ENCODE results near the gene WASF3. TPM values are rescaled to one million over a fixed set of nuclear protein-coding genes. Genes with fewer than 3 reads are reported as not detected.

WASF3 gene
- total and polyA plus RNA-seq, 10 of the 15 experiments (the other 5 are each of a cell fraction or from before 2014, with no cell fraction given): under 0.01 to 0.10 (median 0.01) TPM; not detected in 7

DNA sequence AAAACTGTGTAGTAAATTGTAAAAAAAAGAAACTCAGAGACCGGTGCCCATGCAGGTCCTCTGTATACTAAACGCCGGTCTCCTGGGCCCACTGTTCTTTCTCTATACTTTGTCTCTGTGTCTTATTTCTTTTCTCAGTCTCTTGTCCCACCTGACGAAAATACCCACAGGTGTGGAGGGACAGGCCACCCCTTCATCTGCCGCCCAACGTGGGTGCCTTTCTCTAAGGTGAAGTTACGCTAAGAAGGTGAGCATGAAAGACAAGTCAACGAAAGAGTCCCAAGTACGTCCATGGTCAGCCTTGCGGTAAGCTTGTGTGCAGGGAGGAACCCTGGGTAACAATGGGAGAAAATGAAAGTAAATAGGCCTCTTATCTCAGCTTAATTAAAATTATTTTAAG is 48.0 kb upstream of the WASF3 start:
- 61% methylated on average over 10 of the region's 10 CpGs for WGBS (ENCODE audit: insufficient coverage, insufficient replicate concordance, low lambda C conversion rate, missing lambda C conversion rate)
- Histone ChIP-seq H3K4me2 (ENCODE audit: control insufficient read depth, insufficient read depth) (no peak overlapping the region), H3K4me1 (ENCODE audit: control insufficient read depth, insufficient read depth, low read length) (no peaks in the 10 kb centered on the region), H3K27ac (ENCODE audit: control insufficient read depth, insufficient read depth) (no peak overlapping the region), H3K27me3 (replicated peaks in 1 of 2; ENCODE audit: control insufficient read depth in 2 of 2, insufficient read depth in 2 of 2, low read length in 1 of 2) (no peaks in the 10 kb centered on the region; a peak in 1 of 4 replicates), H3K4me3 (no peak overlapping the region), H3K9ac (ENCODE audit: control insufficient read depth, insufficient read depth, low read length) (no peak overlapping the region), H3K9me3 (replicated peaks; ENCODE audit: control insufficient read depth, insufficient read depth, low read length) (no peaks in the 10 kb centered on the region), H3K79me2 (ENCODE audit: control insufficient read depth, insufficient read depth, low read length) (no peaks in the 10 kb centered on the region), H2AFZ (ENCODE audit: control insufficient read depth, low read depth, low read length) (no peak overlapping the region), H4K20me1 (ENCODE audit: control insufficient read depth, insufficient read depth) (no peaks in the 10 kb centered on the region), H3K36me3 (ENCODE audit: control insufficient read depth in 2 of 2, insufficient read depth in 2 of 2, low read length in 1 of 2) (no peaks in the 10 kb centered on the region)
- CTCF ChIA-PET: no interaction called here
- intact Hi-C loops (cut with micrococcal nuclease; ENCODE audit: unreplicated experiment): no loop called here
- DNase-seq (ENCODE audit: low read depth, low spot score) (no peak), FAIRE-seq (no peak), ATAC-seq (no peak)
- SMC1A ChIA-PET (ENCODE audit: uncharacterized antibody, unreplicated experiment): no interaction called here
- no peak for TF ChIP-seq BACH1 (IDR thresholded peaks at IDR 0.05; ENCODE audit: borderline replicate concordance)
- TF ChIP-seq ZBTB11 (CRISPR knock-in tag; IDR thresholded peaks at IDR 0.05): no peak
- TF ChIP-seq KAT2A (conservative IDR thresholded peaks at IDR 0.05; ENCODE audit: control insufficient read depth, low read depth, low read length): no peak
- no peak for TF ChIP-seq IRF5 (IDR thresholded peaks at IDR 0.05; ENCODE audit: borderline replicate concordance)
- TF ChIP-seq ASH2L (IDR thresholded peaks at IDR 0.05; ENCODE audit: borderline replicate concordance, low read depth): no peak
- TF ChIP-seq YY1 (IDR thresholded peaks at IDR 0.05; ENCODE audit: low read depth, low read length): no peak
- no peak for TF ChIP-seq WRNIP1 (IDR thresholded peaks at IDR 0.05; ENCODE audit: borderline replicate concordance, low read depth, low read length)
- TF ChIP-seq IRF4 (IDR thresholded peaks at IDR 0.05; ENCODE audit: low read depth, low read length): no peak
- TF ChIP-seq REST (IDR thresholded peaks at IDR 0.05; ENCODE audit: low read depth, low read length): no peak
- no peak for TF ChIP-seq USF2 (IDR thresholded peaks at IDR 0.05; ENCODE audit: borderline replicate concordance, low read depth, low read length)
- TF ChIP-seq SMC3 (IDR thresholded peaks at IDR 0.05; ENCODE audit: borderline replicate concordance, low read length): no peak
- TF ChIP-seq MTA2 (IDR thresholded peaks at IDR 0.05; ENCODE audit: low read depth): no peak
- no TSS peak for BruUV-seq (replicated peaks)
- POLR2A ChIA-PET: no interaction called here
- RAD21 ChIA-PET (ENCODE audit: unreplicated experiment): no interaction called here
- in situ Hi-C loops (cut with MboI): no loop called here
